IPS-20b (cell line): ENCODE data around the gene SPATA20.

ENCODE experiments used
- H3K27ac ChIP-seq: one replicate; pipeline ENCODE4 v1.5.1; 2013; ENCODE audit warnings: low read length
- H3K27me3 ChIP-seq: 2 replicates; pipeline ENCODE4 v1.6.1; 2013; ENCODE audit warnings: mild to moderate bottlenecking, low read length, inconsistent platforms; ENCODE audit not compliant: insufficient read depth
- H3K36me3 ChIP-seq: 2 replicates; pipeline ENCODE4 v1.6.1; 2013; ENCODE audit warnings: low read depth, mild to moderate bottlenecking, inconsistent platforms, low read length, moderate library complexity; ENCODE audit not compliant: insufficient read depth
- H3K4me1 ChIP-seq: 2 replicates; pipeline ENCODE4 v1.6.1; 2013; ENCODE audit warnings: mild to moderate bottlenecking, control low read depth, inconsistent platforms, low read length, moderate library complexity; ENCODE audit not compliant: insufficient read depth
- H3K4me3 ChIP-seq: 2 replicates; pipeline ENCODE4 v1.5.1; 2013; ENCODE audit warnings: mild to moderate bottlenecking, low read length, inconsistent platforms
- H3K9ac ChIP-seq: 2 replicates; pipeline ENCODE4 v1.6.1; 2013; ENCODE audit warnings: low read depth, mild to moderate bottlenecking, inconsistent platforms, low read length, moderate library complexity
- H3K9me3 ChIP-seq: 2 replicates; pipeline ENCODE4 v1.6.1; 2013; ENCODE audit warnings: mild to moderate bottlenecking, low read depth, low read length, inconsistent platforms; ENCODE audit not compliant: insufficient read depth

Gene SPATA20

DNA sequence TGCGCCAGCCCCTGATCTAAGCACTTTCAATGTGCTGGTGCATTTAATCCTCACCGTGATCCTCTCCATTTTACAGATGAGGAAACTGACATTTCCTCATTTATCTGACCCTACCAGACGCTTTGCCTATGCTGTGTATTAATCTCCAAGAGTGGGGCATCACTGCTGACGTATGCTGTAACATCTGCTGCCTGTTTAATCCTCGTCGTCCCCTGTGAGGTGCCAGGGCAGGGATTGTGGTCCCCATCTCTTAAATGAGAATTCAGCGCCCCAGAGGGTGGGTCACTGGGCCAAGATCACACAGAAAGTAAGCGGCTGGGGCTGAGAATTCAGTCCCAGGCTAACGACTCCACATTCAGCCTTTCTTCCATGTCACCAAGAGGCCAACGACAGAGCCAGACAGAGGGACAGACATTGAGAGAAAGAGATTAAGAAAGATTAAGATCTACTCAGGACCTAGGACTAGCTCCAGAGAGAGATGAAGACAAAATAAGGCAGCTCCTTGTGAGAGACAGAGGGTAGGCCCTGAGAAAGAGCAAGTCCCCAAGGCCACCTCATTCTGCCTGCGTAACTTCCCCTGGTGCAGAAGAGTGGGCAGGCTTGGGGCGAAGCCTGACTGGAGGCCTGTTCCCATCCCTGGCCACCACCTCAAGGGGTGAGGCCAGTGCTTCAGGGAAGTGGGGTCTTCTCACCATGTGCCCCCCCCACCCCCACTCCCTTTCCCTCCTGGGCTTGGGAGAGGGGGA, 27.1 kb downstream of the SPATA20 start:
- H3K27me3 ChIP-seq = no peaks in the 10 kb centered on the region
- H3K4me1 ChIP-seq = no peaks in the 10 kb centered on the region
- no peak overlapping the region for H3K27ac ChIP-seq
- no peak overlapping the region for H3K4me3 ChIP-seq
- H3K9ac ChIP-seq = no peak overlapping the region
- no peaks in the 10 kb centered on the region for H3K36me3 ChIP-seq
- H3K9me3 ChIP-seq = no peaks in the 10 kb centered on the region

DNA sequence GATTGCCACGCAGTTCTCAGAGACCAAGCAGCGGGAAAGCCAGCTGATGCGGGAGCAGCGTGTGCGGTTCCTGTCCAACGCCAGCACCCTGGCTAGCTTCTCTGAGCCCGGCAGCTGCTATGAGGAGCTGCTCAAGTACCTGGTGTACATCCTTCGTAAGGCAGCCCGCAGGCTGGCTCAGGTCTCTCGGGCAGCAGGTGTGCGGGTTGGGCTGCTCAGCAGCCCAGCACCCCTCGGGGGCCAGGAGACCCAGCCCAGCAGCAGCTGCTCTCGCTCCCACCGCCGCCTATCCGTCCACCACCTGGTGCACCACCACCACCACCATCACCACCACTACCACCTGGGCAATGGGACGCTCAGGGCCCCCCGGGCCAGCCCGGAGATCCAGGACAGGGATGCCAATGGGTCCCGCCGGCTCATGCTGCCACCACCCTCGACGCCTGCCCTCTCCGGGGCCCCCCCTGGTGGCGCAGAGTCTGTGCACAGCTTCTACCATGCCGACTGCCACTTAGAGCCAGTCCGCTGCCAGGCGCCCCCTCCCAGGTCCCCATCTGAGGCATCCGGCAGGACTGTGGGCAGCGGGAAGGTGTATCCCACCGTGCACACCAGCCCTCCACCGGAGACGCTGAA, 28.7 kb downstream of the SPATA20 start:
- Histone ChIP-seq H3K9ac (no peak overlapping the region), H3K4me3 (no peak overlapping the region), H3K36me3 (no peaks in the 10 kb centered on the region), H3K27me3 (no peaks in the 10 kb centered on the region), H3K4me1 (no peaks in the 10 kb centered on the region), H3K9me3 (no peaks in the 10 kb centered on the region), H3K27ac (no peak overlapping the region)

GRCh38 chr17:50576864-50577263, 29.9 kb downstream of the SPATA20 start:
- H3K36me3 ChIP-seq = no peaks in the 10 kb centered on the region
- no peaks in the 10 kb centered on the region for H3K9me3 ChIP-seq
- no peak overlapping the region for H3K27ac ChIP-seq
- no peaks in the 10 kb centered on the region for H3K4me1 ChIP-seq
- H3K4me3 ChIP-seq = no peak overlapping the region
- no peaks in the 10 kb centered on the region for H3K27me3 ChIP-seq
- no peak overlapping the region for H3K9ac ChIP-seq

DNA sequence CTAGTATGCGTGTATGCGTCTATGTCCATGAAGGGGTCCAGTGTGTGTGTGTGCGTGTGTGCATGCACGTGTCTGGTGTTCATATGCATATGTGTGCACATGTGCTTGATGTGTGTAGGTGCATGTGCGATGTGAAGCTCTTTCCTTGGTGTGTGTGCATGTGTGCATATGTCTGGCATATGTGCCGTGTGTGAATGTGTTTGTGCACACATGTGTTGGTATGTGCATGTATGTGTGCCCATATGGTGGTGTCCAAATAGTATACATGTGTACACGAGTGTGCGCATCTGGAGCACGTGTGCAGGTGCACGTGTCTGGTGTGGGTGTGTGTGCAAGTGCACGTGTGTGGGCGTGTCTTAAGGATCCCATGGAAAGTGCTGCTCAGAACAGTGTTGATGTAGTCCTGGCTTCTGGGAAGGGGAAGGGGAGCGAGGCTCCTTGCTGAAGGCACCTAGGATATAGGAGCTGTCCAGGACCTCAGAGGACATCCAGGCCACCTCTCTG, 30.5 kb downstream of the SPATA20 start:
- Histone ChIP-seq H3K9ac (no peak overlapping the region), H3K27ac (no peak overlapping the region), H3K4me3 (no peak overlapping the region), H3K27me3 (no peaks in the 10 kb centered on the region), H3K9me3 (no peaks in the 10 kb centered on the region), H3K4me1 (no peaks in the 10 kb centered on the region), H3K36me3 (no peaks in the 10 kb centered on the region)

DNA sequence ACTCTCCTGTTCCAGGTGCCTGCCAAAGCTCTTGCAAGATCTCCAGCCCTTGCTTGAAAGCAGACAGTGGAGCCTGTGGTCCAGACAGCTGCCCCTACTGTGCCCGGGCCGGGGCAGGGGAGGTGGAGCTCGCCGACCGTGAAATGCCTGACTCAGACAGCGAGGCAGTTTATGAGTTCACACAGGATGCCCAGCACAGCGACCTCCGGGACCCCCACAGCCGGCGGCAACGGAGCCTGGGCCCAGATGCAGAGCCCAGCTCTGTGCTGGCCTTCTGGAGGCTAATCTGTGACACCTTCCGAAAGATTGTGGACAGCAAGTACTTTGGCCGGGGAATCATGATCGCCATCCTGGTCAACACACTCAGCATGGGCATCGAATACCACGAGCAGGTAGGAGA, 31.2 kb downstream of the SPATA20 start:
- Histone ChIP-seq H3K27me3 (no peaks in the 10 kb centered on the region), H3K9ac (no peak overlapping the region), H3K4me1 (no peaks in the 10 kb centered on the region), H3K4me3 (no peak overlapping the region), H3K27ac (no peak overlapping the region), H3K36me3 (no peaks in the 10 kb centered on the region), H3K9me3 (no peaks in the 10 kb centered on the region)

DNA sequence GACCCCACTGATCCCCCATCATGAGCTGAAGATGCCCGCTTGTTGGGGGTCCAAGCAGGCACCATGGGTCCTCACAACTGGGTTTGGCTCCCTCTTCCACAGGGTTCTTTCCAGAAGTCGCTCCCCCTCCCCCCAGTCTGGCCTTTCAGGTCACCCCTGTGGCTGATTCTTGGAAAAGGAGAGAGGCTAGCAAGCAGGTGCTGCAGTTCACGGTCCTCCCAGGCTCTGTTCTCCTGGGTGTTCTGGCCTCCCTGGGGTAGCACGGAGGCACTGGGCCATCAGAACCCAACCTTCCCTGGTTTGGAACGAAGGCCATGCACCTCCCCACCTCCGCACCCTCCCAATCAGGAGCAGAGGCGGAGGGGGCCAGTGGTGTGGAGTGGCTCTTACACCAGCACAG, 32.4 kb downstream of the SPATA20 start:
- Histone ChIP-seq H3K36me3 (no peaks in the 10 kb centered on the region), H3K4me1 (peaks cover 4% of the 10 kb centered on the region; the same call in 1 of the 2 replicates), H3K27me3 (no peaks in the 10 kb centered on the region), H3K27ac (no peak overlapping the region), H3K4me3 (no peak overlapping the region), H3K9me3 (no peaks in the 10 kb centered on the region), H3K9ac (no peak overlapping the region)

- H3K27ac ChIP-seq = no peak overlapping the region
- H3K4me1 ChIP-seq = peaks cover 4% of the 10 kb centered on the region; the same call in 1 of the 2 replicates
- no peak overlapping the region for H3K4me3 ChIP-seq
- no peaks in the 10 kb centered on the region for H3K36me3 ChIP-seq
- H3K9ac ChIP-seq = no peak overlapping the region
- no peaks in the 10 kb centered on the region for H3K27me3 ChIP-seq
- H3K9me3 ChIP-seq = no peaks in the 10 kb centered on the region
Observed at GRCh38 chr17:50580646-50581045, 33.7 kb downstream of the SPATA20 start.

DNA sequence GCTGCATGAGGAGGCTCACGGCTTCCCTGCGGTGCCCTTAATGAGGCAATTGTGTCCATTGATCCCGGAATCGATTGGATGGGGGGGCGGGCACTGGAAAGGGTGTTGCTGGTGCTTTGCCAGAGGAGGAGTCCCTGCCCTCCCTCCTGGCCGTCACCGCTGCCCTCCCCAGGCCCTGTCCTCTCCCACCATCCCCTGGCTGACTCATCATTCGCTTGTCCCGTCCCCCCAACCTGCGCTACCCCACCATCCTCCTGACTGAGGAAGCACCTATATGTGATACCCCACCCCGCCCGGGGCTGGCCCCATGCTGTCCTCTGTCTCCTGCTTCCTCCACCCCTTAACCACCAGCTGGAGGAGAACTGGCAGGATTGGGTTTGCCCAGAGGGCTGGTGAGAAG, 34.3 kb downstream of the SPATA20 start:
- no peak overlapping the region for H3K9ac ChIP-seq
- H3K27ac ChIP-seq = no peak overlapping the region
- H3K4me1 ChIP-seq = peaks cover 4% of the 10 kb centered on the region; the same call in 1 of the 2 replicates
- H3K36me3 ChIP-seq = no peaks in the 10 kb centered on the region
- no peaks in the 10 kb centered on the region for H3K27me3 ChIP-seq
- H3K9me3 ChIP-seq = no peaks in the 10 kb centered on the region
- no peak overlapping the region for H3K4me3 ChIP-seq

DNA sequence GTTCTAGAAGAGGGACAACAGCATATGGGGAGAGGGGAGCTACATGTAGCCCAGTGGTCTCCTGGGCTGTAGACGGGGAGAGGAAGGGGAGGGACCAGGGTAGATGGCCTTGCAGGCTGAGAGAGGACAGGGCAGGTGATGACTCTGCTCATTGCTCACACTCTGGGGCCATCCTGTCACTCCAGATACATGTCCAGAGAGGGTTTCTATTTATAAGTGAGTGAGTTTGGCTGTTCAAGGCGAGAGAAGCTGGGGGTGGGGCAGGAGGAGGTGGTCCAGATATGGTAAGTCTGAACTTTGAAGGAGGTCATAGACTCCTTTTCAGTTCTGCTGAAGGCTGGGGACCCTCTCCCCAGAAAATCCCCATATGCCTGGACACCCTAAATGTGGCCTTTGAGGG, 35.8 kb downstream of the SPATA20 start:
- Histone ChIP-seq H3K4me3 (no peak overlapping the region), H3K9ac (no peak overlapping the region), H3K9me3 (no peaks in the 10 kb centered on the region), H3K4me1 (peaks cover 4% of the 10 kb centered on the region; the same call in 1 of the 2 replicates), H3K36me3 (no peaks in the 10 kb centered on the region), H3K27me3 (no peaks in the 10 kb centered on the region), H3K27ac (no peak overlapping the region)

DNA sequence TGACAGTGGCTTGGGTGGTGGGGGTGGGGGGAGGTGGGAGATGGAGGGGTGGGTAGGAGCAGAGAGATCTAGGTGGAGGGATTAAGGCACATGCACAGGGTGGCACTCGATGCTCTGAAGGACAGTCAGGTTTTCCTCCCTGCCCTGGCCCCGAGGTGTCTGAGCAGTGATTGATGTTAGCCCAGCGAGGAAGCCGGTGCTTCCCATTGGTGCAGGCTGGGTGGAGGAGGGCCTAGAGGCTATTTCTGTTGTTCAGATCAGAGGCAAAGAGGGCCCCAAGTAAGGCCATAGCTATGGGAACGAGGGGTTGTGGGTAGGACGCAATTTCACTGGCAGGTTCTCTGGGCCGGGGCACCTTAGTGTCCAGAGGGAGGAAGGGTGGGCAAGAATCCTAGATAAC, 36.7 kb downstream of the SPATA20 start:
- no peaks in the 10 kb centered on the region for H3K36me3 ChIP-seq
- H3K4me3 ChIP-seq = no peak overlapping the region
- H3K27me3 ChIP-seq = no peaks in the 10 kb centered on the region

DNA sequence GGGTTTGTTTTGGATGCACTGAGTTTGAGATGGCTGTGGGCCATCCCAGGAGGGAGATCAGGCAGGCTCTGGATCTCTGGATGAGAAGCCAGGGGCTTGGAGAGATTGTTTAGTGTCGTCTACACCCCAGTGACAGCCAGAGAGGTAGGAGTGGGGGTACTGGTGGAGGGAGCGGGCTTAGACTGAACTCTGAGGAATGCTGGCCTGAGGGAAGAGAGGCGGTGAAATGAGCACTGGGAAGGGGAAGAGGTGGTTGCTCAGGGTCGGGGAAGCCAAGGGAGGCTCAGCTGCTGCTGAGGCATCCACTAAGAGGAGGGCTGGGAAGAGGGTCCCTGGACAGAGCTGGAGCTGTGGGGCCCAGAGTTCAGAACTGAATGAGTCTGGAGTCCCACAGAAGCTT, 37.1 kb downstream of the SPATA20 start:
- Histone ChIP-seq H3K4me3 (no peak overlapping the region), H3K36me3 (no peaks in the 10 kb centered on the region), H3K27me3 (no peaks in the 10 kb centered on the region)

More for the DNA sequence above, 36.7 kb downstream of the SPATA20 start:
- Histone ChIP-seq H3K4me1 (peaks cover 4% of the 10 kb centered on the region; the same call in 1 of the 2 replicates), H3K9ac (no peak overlapping the region), H3K9me3 (no peaks in the 10 kb centered on the region), H3K27ac (no peak overlapping the region)

GRCh38 chr17:50584749-50585148, 37.8 kb downstream of the SPATA20 start:
- Histone ChIP-seq H3K27ac (no peak overlapping the region), H3K9me3 (no peaks in the 10 kb centered on the region), H3K27me3 (no peaks in the 10 kb centered on the region), H3K4me1 (peaks cover 4% of the 10 kb centered on the region; the same call in 1 of the 2 replicates), H3K9ac (no peak overlapping the region), H3K4me3 (no peak overlapping the region), H3K36me3 (no peaks in the 10 kb centered on the region)

More for the DNA sequence above, 37.1 kb downstream of the SPATA20 start:
- Histone ChIP-seq H3K9me3 (no peaks in the 10 kb centered on the region), H3K4me1 (peaks cover 4% of the 10 kb centered on the region; the same call in 1 of the 2 replicates), H3K27ac (no peak overlapping the region), H3K9ac (no peak overlapping the region)
